Breast epithelium (tissue), 3 donors: ENCODE results near the gene CBLN3.

Experiments
- POLR2A ChIP-seq: fragments of 450-650 bp; IDR thresholded peaks from one replicate; pipeline ENCODE4 v1.6.1; 2016; ENCODE audit warnings: antibody characterized with exemption, mild to moderate bottlenecking, moderate library complexity
- TF ChIP-seq, protein P1 (sequence below), 3 donors: fragments of 450-650 bp; IDR thresholded peaks; one replicate each; pipeline ENCODE4 v1.5.1; 2016 to 2017; ENCODE audit warnings: antibody characterized with exemption in 3 of 3, mild to moderate bottlenecking in 3 of 3, moderate library complexity in 3 of 3

DNA sequence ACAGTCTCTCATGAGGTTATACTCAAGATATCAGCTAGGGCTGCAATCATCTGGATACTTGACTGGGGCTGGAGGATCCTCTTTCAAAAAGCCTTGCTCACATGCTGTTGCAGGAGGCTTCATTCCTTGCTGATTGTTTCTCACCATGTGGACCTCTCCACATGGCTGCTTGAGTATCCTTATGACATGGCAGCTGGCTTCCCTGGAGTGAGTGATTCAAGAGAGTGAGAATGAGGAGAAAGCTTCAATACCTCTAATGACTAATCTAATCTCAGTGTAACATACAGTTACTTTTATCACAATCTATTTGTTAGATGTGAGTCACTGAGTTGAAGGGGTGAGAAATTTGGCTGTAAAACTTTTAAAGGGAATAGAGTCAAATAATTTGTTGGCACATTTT, 27.5 kb upstream of the CBLN3 start:
- TF ChIP-seq, protein P1, sequence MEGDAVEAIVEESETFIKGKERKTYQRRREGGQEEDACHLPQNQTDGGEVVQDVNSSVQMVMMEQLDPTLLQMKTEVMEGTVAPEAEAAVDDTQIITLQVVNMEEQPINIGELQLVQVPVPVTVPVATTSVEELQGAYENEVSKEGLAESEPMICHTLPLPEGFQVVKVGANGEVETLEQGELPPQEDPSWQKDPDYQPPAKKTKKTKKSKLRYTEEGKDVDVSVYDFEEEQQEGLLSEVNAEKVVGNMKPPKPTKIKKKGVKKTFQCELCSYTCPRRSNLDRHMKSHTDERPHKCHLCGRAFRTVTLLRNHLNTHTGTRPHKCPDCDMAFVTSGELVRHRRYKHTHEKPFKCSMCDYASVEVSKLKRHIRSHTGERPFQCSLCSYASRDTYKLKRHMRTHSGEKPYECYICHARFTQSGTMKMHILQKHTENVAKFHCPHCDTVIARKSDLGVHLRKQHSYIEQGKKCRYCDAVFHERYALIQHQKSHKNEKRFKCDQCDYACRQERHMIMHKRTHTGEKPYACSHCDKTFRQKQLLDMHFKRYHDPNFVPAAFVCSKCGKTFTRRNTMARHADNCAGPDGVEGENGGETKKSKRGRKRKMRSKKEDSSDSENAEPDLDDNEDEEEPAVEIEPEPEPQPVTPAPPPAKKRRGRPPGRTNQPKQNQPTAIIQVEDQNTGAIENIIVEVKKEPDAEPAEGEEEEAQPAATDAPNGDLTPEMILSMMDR (IDR thresholded peaks at IDR 0.05) = no peak
- no peak for TF ChIP-seq POLR2A
